ENCODE data around the gene OSBPL10.

OSBPL10 gene

DNA sequence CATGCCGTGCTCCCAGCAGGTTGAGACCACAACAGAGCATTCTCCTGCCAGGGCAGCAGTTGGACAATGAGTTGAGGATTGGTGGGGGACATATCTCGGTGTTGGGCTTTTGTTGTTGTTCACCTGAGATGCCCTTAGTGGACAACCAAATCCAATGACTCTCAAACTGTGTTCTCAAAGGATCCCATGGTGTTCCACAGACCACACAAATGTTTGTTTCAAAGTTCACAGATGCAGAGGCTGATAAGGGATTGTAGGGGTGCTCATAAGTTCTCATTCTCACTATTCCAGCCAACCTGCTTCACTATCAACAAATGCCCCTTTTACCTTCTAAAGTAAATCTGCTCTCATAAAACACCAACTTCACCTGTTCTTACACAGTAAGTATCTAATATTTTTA lies 159.9 kb downstream of the OSBPL10 start:
- Histone ChIP-seq H3K27ac (no peak overlapping the region), H3K4me3 (no peak overlapping the region)
- no peak for DNase-seq (ENCODE audit: low spot score)
- TF ChIP-seq, protein P1, sequence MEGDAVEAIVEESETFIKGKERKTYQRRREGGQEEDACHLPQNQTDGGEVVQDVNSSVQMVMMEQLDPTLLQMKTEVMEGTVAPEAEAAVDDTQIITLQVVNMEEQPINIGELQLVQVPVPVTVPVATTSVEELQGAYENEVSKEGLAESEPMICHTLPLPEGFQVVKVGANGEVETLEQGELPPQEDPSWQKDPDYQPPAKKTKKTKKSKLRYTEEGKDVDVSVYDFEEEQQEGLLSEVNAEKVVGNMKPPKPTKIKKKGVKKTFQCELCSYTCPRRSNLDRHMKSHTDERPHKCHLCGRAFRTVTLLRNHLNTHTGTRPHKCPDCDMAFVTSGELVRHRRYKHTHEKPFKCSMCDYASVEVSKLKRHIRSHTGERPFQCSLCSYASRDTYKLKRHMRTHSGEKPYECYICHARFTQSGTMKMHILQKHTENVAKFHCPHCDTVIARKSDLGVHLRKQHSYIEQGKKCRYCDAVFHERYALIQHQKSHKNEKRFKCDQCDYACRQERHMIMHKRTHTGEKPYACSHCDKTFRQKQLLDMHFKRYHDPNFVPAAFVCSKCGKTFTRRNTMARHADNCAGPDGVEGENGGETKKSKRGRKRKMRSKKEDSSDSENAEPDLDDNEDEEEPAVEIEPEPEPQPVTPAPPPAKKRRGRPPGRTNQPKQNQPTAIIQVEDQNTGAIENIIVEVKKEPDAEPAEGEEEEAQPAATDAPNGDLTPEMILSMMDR (IDR thresholded peaks at IDR 0.05) = no peak

DNA sequence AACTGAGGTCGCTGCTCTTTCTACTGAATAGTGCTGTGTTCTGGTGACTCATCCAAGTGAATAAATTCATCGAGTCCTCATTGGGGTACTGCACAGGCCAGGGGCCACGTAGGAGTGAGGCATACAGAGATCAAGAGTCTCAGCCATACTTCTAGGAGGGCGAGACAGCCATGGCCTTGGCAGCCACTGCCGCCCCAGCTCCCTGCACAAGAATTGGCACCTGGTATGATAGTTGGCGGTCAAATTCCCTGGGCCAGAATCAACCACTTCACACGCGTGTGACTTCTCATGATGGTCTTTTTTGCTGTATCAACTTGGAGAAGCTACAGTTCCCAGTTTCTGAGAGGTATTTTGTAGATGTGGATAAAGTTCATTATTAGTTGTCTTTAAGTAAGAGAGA lies 161.6 kb downstream of the OSBPL10 start:
- H3K4me3 ChIP-seq = no peak overlapping the region
- H3K27ac ChIP-seq = no peak overlapping the region
- DNase-seq (ENCODE audit: low spot score) = no peak
- TF ChIP-seq, protein P1 (IDR thresholded peaks at IDR 0.05) = no peak

DNA sequence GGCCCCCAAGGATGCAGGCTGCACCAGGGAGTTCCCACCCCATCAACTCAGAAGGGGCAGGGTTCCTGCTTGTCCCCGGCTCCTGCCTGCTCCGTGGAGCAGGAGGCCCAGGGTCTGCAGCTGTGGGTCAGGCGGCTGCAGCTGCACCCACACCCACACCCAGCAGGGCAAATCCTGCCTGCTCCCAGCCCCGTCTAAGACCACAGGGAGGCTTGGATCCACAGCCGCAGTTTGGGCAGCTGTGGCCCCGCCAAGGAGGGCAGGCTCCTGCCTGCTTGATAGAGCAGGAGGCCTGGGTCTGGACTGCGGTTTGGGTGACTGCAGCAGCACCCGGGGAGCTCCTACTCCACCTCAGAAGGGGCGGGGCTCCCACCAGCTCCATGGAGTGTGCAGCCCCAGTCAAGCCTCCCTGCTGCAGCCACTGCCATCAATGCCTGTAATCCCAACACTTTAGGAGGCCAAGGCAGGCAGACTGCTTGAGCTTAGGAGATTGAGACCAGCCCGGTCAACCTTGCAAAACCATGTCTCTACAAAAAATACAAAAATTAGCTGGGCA lies 163.6 kb downstream of the OSBPL10 start:
- TF ChIP-seq, protein P1 (IDR thresholded peaks at IDR 0.05) = no peak
- DNase-seq (ENCODE audit: low spot score) = no peak
- no peak overlapping the region for H3K4me3 ChIP-seq
- H3K27ac ChIP-seq = no peak overlapping the region

DNA sequence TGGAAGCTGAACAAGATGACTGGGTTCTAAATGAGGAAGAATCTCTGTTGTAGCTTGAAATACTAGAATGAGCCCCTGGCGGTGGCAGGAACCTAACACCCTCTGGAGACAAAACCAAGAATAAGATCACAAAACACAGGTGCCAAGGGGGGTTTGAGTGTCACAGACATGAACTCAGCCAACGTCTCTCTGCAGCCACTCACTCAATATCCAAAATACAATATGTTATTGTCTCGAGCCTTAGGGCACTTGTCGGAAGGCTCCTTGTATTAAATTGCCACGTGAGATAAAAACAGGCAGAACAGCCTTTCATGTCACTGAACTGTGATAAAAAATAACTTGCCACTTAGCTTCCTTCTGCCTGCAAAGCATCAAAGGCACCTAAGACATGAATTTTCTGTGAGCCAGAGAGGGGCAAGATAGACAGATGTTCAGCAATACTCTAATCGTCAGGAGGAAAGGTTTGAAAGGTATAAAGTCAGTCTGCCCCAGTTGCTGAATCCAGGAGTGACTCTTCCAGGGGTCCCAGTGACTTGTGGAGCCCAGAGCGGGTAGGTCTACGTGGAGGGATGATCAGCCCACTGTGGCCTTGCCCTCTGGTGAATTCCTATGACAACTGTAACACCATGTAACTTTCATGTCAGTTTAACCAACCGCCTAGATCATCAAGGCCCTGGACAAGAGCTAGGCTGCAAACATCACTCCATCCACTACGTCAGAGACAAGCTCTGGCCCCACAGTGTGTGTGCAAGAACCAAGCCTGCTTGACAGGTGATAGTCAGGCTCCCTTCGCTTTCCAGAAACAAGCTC lies 165.2 kb downstream of the OSBPL10 start:
- Histone ChIP-seq H3K4me3 (no peak overlapping the region), H3K27ac (no peak overlapping the region)
- TF ChIP-seq, protein P1 (IDR thresholded peaks at IDR 0.05) = no peak
- no peak for DNase-seq (ENCODE audit: low spot score)

DNA sequence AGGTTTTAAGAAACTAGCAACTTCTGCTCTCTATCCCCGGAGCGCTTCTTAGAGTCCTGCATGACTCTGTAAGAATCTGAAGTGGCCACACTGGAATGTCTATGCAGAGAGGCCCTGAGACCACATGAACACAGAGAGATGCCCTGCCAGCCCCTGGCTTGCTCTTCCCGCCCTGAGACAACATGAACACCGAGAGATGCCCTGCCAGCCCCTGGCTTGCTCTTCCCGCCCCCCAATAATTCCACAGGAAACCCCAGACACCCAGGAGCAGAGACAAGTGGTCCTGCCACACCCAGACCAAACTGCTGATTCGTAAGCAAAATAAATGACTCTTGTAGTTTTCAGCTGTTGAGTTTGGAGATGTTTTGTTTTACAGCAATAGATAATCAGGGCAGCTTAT lies 166.1 kb downstream of the OSBPL10 start:
- DNase-seq (ENCODE audit: low spot score) = no peak
- H3K27ac ChIP-seq = no peak overlapping the region
- H3K4me3 ChIP-seq = no peak overlapping the region
- TF ChIP-seq, protein P1 (IDR thresholded peaks at IDR 0.05) = no peak

DNA sequence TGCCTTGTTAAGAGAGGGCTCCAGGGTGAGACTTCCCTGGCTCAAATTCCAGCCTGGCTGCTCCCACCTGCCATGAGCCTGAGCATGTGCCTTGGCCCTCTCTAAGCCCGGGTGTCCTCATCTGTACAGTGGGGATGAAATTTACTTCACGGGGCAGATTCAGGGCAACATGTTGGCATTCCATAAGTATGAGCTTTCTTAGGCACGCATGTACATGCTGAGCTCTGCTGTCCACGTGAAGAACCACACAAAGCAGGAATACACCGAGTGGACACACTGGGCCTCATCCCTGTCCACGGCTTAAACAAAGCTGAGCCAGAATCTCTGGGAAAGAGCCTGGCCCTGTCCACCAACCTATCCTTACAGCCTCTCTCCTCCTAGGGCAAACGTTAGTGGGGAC lies 167.4 kb downstream of the OSBPL10 start:
- no peak for DNase-seq (ENCODE audit: low spot score)
- H3K27ac ChIP-seq = no peak overlapping the region
- TF ChIP-seq, protein P1 (IDR thresholded peaks at IDR 0.05) = no peak
- H3K4me3 ChIP-seq = no peak overlapping the region

DNA sequence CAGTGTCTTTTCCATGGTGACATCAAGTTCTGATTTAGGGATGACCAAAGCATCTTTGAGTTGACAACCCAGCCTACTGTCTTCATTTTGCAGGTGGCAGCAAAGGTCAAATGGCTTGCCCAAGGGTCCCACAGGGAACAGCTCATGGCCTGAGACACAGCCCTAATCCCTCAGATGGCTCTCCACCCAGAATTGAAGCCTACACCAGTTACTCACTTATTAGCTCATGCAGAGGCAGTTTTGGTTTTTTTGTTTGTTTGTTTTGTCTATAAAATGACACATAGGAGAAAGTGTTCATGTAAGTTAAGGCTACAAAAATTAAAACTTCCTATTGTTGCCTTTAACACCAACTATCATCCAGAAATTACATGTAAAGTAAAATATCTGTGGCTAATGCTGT lies 167.9 kb downstream of the OSBPL10 start:
- no peak for DNase-seq (ENCODE audit: low spot score)
- no peak overlapping the region for H3K4me3 ChIP-seq
- no peak overlapping the region for H3K27ac ChIP-seq
- TF ChIP-seq, protein P1 (IDR thresholded peaks at IDR 0.05) = no peak
